Fibroblast of the aortic adventitia (primary cell): ENCODE measurements around the gene CDCP2. TPM values are rescaled to one million over a fixed set of nuclear protein-coding genes. Genes with fewer than 3 reads are reported as not detected.

Experiments used
- DNase-seq: peaks from one replicate; pipeline ENCODE4 v3.0.0-alpha.2; 2010; ENCODE audit warnings: low read depth
- H3K4me3 ChIP-seq: 2 replicates; pipeline ENCODE4 v1.5.1; 2011; ENCODE audit warnings: low read depth, mild to moderate bottlenecking, control low read depth, low read length, moderate library complexity
- total RNA-seq: library from RNA; depleted of rRNA; stranded (reverse); fragments of >200 nt; gene quantifications from 2 replicates; pipeline ENCODE4 v1.2.3, GENCODE V29; 2012; ENCODE audit warnings: low replicate concordance
- TF ChIP-seq, protein P1 (sequence below): IDR thresholded peaks from 2 replicates; pipeline ENCODE4 v1.5.1; 2011; ENCODE audit warnings: mild to moderate bottlenecking, low read length, control low read depth, inconsistent platforms; ENCODE audit not compliant: insufficient read depth

The CDCP2 gene
- total RNA-seq, 1 donor = not detected

DNA sequence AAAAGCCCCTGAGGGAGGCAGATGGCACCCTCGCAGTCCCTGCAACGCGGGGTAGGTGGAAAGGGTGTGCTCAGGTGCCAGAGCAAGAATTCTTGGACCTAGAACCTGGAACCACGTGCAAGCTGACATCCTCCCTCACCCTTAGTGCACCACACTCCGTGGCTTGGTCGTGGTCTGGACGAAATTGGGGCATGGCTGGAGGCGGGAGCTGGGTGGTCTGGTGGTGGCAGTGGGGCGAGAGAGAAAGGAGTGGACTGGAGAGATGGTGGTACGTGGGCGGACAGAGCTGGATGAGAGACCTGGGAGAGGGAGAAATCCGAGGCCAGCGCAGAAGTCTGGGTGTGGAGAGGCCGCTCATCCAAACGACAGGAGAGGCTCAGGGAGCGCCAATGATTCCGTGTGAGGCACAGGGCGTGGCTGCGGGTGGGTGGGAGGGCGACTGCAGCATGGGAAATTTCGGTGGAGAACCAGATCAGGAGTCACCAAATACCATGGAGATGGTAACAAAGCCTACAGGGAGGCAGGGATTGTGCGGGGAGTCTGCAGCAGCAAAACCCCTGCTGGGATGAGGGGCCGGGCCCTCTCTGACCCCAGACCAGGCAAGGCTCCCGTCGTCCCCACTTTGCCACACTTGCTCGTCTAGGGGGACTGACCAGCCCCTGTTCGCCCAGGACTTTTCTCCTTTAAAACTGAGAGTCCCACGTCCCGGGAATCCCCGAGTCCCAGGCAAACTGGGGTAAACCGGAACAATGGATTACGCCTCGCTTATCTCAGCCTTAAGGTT is 31.9 kb downstream of the CDCP2 start:
- peak overlapping the region; percentile 40 for H3K4me3 ChIP-seq
- TF ChIP-seq, protein P1, sequence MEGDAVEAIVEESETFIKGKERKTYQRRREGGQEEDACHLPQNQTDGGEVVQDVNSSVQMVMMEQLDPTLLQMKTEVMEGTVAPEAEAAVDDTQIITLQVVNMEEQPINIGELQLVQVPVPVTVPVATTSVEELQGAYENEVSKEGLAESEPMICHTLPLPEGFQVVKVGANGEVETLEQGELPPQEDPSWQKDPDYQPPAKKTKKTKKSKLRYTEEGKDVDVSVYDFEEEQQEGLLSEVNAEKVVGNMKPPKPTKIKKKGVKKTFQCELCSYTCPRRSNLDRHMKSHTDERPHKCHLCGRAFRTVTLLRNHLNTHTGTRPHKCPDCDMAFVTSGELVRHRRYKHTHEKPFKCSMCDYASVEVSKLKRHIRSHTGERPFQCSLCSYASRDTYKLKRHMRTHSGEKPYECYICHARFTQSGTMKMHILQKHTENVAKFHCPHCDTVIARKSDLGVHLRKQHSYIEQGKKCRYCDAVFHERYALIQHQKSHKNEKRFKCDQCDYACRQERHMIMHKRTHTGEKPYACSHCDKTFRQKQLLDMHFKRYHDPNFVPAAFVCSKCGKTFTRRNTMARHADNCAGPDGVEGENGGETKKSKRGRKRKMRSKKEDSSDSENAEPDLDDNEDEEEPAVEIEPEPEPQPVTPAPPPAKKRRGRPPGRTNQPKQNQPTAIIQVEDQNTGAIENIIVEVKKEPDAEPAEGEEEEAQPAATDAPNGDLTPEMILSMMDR = no peak
- DNase-seq = no peak

DNA sequence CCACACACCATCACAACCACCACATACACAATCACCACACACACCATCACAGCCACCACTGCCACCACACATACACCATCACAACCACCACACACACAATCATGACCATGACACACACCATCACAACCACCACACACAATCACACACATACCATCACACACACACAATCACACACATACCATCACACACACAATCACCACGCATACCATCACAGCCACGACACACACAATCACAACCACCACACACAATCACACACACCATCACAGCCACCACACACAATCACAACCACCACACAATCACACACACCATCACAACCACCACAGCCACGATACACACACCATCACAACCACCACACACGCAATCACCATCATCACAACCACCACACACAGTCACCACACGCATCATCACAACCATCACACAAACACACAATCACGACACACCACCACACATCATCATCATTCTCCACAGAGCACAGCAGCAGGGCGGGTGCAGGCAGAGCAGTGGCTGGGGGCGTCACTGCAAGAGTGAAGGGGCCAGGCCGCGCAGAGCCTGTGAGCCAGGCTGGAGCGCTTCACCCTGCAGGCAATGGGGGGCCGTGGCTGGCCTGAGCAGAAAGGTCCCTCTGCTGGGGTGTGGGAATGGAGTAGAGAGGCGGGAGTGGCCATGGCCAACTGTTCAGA is 32.6 kb downstream of the CDCP2 start:
- no peak for DNase-seq
- TF ChIP-seq, protein P1 = no peak
- no peak overlapping the region for H3K4me3 ChIP-seq

DNA sequence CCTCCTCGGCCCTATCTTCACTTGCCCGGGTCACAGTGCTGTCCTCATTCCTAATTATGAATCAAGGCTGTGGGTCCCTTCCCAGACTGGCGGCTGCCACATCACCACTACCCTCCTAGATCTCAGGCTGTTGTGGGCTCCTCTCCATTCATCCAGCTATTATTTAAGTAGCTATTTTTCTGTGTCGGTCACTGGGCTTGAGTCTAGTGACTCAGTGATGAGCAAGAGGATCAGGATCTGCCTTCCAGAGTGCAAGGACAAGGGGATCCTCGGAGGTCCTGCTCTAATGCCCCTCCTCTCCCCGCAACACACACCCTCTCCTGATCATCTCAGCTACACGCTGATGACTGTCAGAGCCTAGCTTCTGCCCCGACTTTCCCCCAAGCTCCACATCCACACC is 34.1 kb downstream of the CDCP2 start:
- TF ChIP-seq, protein P1 = no peak
- DNase-seq = peak; percentile 44
- no peak overlapping the region for H3K4me3 ChIP-seq

DNA sequence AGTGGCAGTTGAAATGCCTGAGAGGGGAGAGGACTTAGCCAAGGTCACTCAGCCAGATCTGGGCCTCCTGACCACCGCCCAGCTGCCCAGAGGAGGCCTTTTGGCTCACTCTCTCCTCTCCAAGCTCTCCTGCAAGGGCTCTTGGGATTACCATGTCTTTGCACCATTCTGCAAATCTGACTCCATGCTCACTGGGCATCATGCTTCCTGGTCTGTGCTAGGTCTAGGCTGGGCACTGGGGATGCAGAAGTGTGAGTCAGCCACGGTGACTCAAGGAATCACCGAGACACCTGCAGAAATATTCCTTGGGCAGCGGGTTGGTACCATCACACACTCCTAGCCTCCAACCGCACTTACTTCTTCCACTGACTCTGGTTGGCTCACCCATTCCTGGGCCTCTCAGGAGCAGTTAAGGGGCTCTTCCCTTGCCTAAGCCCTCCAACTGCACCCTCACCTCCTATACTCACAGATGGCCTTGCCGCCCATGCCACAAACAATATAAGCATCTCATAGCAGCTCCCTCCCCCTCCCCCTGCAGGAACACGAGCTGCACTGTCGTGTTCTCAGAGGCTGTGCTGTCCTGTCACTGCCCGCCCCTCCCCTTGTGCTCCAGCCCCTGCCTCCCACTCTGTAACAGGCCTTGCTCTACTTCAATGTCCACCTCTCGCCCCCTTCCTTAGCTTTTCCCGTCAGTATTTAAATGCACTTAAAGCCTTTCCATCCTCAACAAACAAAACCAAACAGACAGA is 34.8 kb downstream of the CDCP2 start:
- TF ChIP-seq, protein P1 = no peak
- DNase-seq = no peak
- H3K4me3 ChIP-seq = no peak overlapping the region

DNA sequence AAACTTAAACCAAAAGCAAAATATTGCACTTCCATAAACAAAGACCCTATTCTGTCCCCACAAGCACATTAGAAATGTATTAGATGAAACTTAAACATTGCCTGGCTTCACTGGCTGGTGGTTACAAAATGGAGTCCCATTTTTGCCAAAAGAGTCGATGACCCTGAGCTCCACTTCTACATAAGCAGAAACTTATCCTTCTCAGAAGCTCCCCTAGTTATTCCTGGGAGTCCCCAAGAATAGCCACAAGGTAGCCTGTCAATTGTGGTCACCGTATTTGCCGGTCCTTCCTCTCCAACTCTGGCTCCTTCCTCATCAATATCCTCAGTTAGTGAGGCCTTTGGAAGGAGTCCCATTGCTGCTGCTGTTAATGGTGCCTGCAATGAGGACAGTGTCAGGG is 37.3 kb downstream of the CDCP2 start:
- H3K4me3 ChIP-seq = no peak overlapping the region
- DNase-seq = no peak
- TF ChIP-seq, protein P1 = no peak

DNA sequence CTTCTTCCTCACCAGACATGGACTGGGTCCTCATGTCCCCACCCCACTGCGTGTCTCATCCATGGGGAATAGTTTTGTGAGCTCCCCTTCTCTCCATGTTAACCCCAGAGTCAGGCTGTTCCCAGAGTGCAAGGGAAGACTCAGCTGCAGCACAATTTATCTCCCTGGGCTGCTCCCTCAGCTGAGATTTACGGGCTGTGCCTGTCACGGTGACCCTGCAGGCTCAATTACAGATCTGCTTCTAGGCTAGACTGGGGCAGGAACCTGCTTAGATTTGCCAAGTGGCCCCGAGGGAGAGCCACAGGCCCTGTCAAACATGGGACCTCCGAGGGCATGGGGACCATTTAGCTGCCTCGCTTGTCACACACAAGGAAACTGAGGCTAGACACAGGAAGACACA is 37.8 kb downstream of the CDCP2 start:
- TF ChIP-seq, protein P1 = no peak
- no peak overlapping the region for H3K4me3 ChIP-seq
- DNase-seq = no peak
